Cardiac fibroblast (primary cell): ENCODE data around the gene L3MBTL3.
"Not testable (repeated sequence)": the region's sequence is repeated elsewhere in the genome, so short reads cannot be mapped to it uniquely, and the experiment has no call there.

ENCODE experiments used
- DNase-seq, 2 donors: peaks; one replicate each; pipeline versions ENCODE4 v3.0.0 to v3.0.0-alpha.2; 2010; ENCODE audit warnings: low read depth in 2 of 2
- H3K4me3 ChIP-seq, 2 donors: replicated peaks in 1 of 2; 1 replicate in 1 of 2; 2 replicates in 1 of 2; pipeline ENCODE4 v1.5.1; 2011; ENCODE audit warnings: low read depth in 2 of 2, low read length in 2 of 2, mild to moderate bottlenecking in 2 of 2, moderate library complexity in 1 of 2
- CTCF ChIP-seq: IDR thresholded peaks from one replicate; pipeline ENCODE4 v1.5.1; 2011; ENCODE audit warnings: low read depth, mild to moderate bottlenecking, low read length, inconsistent platforms

Gene L3MBTL3

DNA sequence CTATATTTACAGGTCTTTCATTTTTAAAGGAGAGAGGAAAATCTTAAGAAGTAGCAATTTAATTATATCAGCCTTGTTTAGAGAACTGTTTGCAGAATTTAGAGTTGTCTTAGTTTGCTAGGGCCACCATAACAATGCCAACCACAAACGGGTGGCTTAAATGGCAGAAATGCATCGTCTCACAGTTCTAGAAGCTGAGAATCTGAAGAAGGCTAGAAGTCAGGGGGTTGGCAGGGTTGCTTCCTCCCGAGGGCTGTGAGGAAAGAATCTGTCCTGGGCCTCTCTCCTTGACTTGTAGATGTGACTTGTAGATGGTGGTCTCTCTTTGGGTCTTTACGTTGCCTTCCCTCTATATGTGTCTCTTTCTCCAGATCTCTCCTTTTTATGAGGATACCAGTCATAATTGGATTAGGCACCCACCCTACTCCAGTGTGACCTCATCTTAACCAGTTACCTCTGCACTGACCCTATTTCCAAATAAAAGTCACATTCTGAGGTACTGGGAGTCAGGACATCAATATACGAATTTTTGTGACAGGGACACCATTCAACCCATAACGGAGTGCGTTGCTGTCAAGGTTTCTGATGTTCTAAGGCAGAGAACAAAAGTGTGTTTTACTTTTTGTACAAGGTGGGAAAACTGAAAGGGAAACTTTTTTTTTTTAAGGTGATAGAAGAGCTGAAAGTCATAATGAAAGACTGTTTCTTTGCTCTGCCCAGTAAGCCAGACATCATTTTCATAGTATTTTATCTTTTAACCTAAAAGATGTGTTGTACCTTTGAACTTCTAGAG is 119.9 kb downstream of the L3MBTL3 start:
- DNase-seq, result no peak
- H3K4me3 ChIP-seq, result no peak overlapping the region
- TF ChIP-seq CTCF, result no peak

GRCh38 chr6:130138909-130139242 is 120.5 kb downstream of the L3MBTL3 start:
- DNase-seq, result no peak
- no peak overlapping the region for H3K4me3 ChIP-seq
- no peak for TF ChIP-seq CTCF

GRCh38 chr6:130140084-130140483 is 121.7 kb downstream of the L3MBTL3 start:
- DNase-seq, result peak; percentile 44 to 50
- no peak overlapping the region for H3K4me3 ChIP-seq
- no peak for TF ChIP-seq CTCF

DNA sequence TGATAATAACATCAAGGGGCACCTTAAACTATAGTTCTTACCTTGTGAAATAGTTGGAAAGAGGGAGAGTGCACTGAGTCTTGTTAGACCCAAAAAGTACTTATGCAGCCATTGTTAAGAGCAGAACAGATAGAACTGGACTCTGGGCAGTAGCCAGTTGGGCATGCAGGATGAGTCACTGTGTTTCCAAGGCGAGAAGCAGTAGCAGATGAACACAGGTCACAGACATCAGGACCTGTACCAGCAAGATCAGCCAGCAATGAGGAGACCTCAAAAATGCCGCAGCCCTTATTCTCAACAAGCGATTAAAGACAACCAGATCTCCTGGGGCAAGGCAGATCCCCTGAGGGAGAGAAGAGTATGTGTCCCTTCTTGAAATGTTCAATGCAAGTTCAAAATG is 125.3 kb downstream of the L3MBTL3 start:
- no peak overlapping the region for H3K4me3 ChIP-seq
- no peak for TF ChIP-seq CTCF
- peak; percentile 18 to 36 for DNase-seq

- no peak overlapping the region for H3K4me3 ChIP-seq
- no peak for DNase-seq
- no peak for TF ChIP-seq CTCF
These were observed 128.7 kb downstream of the L3MBTL3 start for GRCh38 chr6:130147111-130147510.

DNA sequence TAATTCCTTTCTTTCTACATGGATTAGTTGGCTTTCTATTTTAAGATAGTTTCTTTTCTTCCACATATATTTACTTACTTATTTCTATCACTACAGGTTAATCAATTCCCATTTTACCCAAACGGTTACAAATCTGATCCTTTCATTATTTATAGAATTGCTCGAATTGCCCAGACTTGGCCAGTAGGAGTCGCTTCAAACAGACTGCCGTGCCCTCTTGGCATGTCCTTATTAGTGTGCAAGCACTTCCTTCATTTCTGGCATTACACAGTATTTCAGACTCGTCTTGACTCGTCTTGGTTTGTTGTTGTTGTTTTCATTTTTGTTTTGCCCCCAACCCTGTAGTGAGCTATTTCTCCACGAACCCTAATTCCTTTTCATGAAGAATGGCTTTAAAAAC is 129.8 kb downstream of the L3MBTL3 start:
- TF ChIP-seq CTCF, result no peak
- no peak overlapping the region for H3K4me3 ChIP-seq
- no peak for DNase-seq

DNA sequence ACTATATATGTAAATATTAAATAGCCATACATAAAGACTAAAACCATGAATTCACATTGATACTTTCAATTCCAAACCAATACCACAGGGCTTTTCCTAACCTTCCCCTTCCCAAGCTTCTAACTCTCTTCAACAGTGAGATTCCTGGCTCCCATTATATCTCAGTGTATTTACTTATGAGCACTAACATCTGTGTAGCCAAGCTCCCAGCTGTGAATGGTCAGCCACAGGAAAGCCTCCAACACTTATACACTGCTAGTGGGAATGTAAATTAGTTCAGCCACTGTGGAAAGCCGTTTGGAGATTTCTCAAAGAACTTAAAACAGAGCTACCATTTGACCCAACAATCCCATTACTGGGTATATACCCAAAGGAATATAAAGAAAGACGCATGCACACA is 130.6 kb downstream of the L3MBTL3 start:
- H3K4me3 ChIP-seq, DNase-seq: not testable (repeated sequence)
